HepG2 (cell line): ENCODE measurements around the gene F7. TPM values are rescaled to one million over a fixed set of nuclear protein-coding genes. Genes with fewer than 3 reads are reported as not detected.

Experiments used
- ATAC-seq: fragments of 200-7000 bp; cut with Tn5 transposase; 3 replicates; pipeline ENCODE4 v1.9.1; 2020; ENCODE audit warnings: mild to moderate bottlenecking, moderate library complexity
- BruUV-seq: library from RNA; stranded (reverse); fragments of 400-500 nt; replicated peaks from 2 replicates; lab custom pipeline; 2021; lab: Mats Ljungman, UMichigan
- CTCF ChIA-PET: fragments of 300-600 bp; formaldehyde crosslinking; extraction: SDS; loops from one replicate; lab custom pipeline; 2021; ENCODE audit warnings: low total read pairs, inconsistent platforms, low intra/inter-chr PET ratio; lab: Yijun Ruan, JAX
- POLR2A ChIA-PET: fragments of 350-600 bp; sonication (Branson Sonifier 250); formaldehyde crosslinking; loops from one replicate; lab custom pipeline; 2020; ENCODE audit warnings: antibody characterized with exemption, inconsistent platforms; lab: Yijun Ruan, JAX
- DNase-seq: peaks from one replicate; pipeline ENCODE4 v3.0.0-alpha.2; 2015; ENCODE audit warnings: low spot score
- FAIRE-seq: peaks from 3 replicates; lab custom pipeline; 2011; peaks lifted over from hg19 to GRCh38; lab: Jason Lieb, UNC
- H2AFZ ChIP-seq: one replicate; pipeline ENCODE4 v1.6.1; 2011; ENCODE audit warnings: low read length, inconsistent platforms
- H3K27ac ChIP-seq: fragments of 300-600 bp; 3 replicates; pipeline ENCODE4 v1.8.0; 2011; ENCODE audit warnings: mixed run types, mild to moderate bottlenecking, mixed read lengths, low read length, inconsistent platforms; ENCODE audit not compliant: insufficient read depth; ENCODE audit errors: extremely low read length
- H3K27me3 ChIP-seq, 2 experiments: fragments of 200-600 bp in 1 of 2; 2 replicates in 1 of 2; 3 replicates in 1 of 2; pipeline versions ENCODE4 v1.6.0 to v1.8.0; 2011; ENCODE audit warnings: low read length in 2 of 2, mild to moderate bottlenecking in 2 of 2, moderate library complexity in 2 of 2, inconsistent platforms in 1 of 2; ENCODE audit not compliant: insufficient read depth in 2 of 2, control insufficient read depth in 1 of 2
- H3K36me3 ChIP-seq, 2 experiments: fragments of 200-600 bp in 1 of 2; replicated peaks in 1 of 2; 2 replicates in 1 of 2; 3 replicates in 1 of 2; pipeline versions ENCODE4 v1.5.1 to v1.8.0; 2011; ENCODE audit warnings: low read length in 2 of 2, inconsistent platforms in 1 of 2; ENCODE audit not compliant: insufficient read depth in 2 of 2, control insufficient read depth in 1 of 2
- H3K4me1 ChIP-seq: 2 replicates; pipeline ENCODE4 v1.5.1; 2012; ENCODE audit warnings: low read length, inconsistent platforms; ENCODE audit not compliant: insufficient read depth
- H3K4me2 ChIP-seq: 2 replicates; pipeline ENCODE4 v1.6.0; 2011; ENCODE audit warnings: low read depth, low read length, inconsistent platforms
- H3K4me3 ChIP-seq, 3 experiments: fragments of 200-600 bp in 1 of 3; sonication (generic), shearing (Covaris generic) in 1 of 3; replicated peaks in 1 of 3; 2 replicates each; pipeline ENCODE4 v1.5.1; 2011 to 2016; ENCODE audit warnings: low read length in 3 of 3, inconsistent platforms in 2 of 3, low read depth in 2 of 3, mild to moderate bottlenecking in 2 of 3, control low read depth in 1 of 3, mixed read lengths in 1 of 3; ENCODE audit not compliant: insufficient read depth in 1 of 3
- H3K79me2 ChIP-seq: one replicate; pipeline ENCODE4 v1.6.1; 2011; ENCODE audit warnings: low read length, inconsistent platforms; ENCODE audit not compliant: insufficient read depth
- H3K9ac ChIP-seq: 2 replicates; pipeline ENCODE4 v1.6.0; 2011; ENCODE audit warnings: mild to moderate bottlenecking, low read depth, low read length, inconsistent platforms; ENCODE audit not compliant: insufficient read depth
- H3K9me3 ChIP-seq: 2 replicates; pipeline ENCODE4 v1.5.1; 2012; ENCODE audit warnings: mild to moderate bottlenecking, low read length
- H4K20me1 ChIP-seq: 2 replicates; pipeline ENCODE4 v1.6.0; 2011; ENCODE audit warnings: inconsistent platforms, mild to moderate bottlenecking, low read length, moderate library complexity; ENCODE audit not compliant: insufficient read depth
- FOXC1 ChIP-seq: sonication (generic); formaldehyde crosslinking; IDR thresholded peaks from 2 replicates; pipeline ENCODE4 v1.8.0; 2022; ENCODE audit warnings: mild to moderate bottlenecking, missing genetic modification reagents, borderline replicate concordance
- GTF2F1 ChIP-seq: fragments of 150-350 bp; IDR thresholded peaks from 2 replicates; pipeline ENCODE4 v1.6.1; 2014; ENCODE audit warnings: low read length
- HNF4A ChIP-seq: sonication (generic); formaldehyde crosslinking; IDR thresholded peaks from 2 replicates; pipeline ENCODE4 v1.4.0; 2020; ENCODE audit warnings: missing genetic modification reagents
- KAT2B ChIP-seq: fragments of 150-350 bp; IDR thresholded peaks from 2 replicates; pipeline ENCODE4 v1.6.1; 2014; ENCODE audit warnings: low read depth, low read length, borderline replicate concordance
- MYC ChIP-seq: sonication (generic); formaldehyde crosslinking; IDR thresholded peaks from 2 replicates; pipeline ENCODE4 v1.9.0; 2021; ENCODE audit warnings: missing genetic modification reagents, borderline replicate concordance
- RNF2 ChIP-seq: fragments of 450-650 bp; conservative IDR thresholded peaks from 2 replicates; pipeline ENCODE4 v1.6.1; 2016; ENCODE audit warnings: low read depth
- SRSF1 ChIP-seq: fragments of 200-400 bp; formaldehyde crosslinking; optimal IDR thresholded peaks from 2 replicates; pipeline ENCODE3; 2017; ENCODE audit warnings: mild to moderate bottlenecking, low read depth, low read length, moderate library complexity
- TBX2 ChIP-seq: sonication (generic); formaldehyde crosslinking; IDR thresholded peaks from 2 replicates; pipeline ENCODE4 v1.5.0; 2020; ENCODE audit warnings: missing genetic modification reagents, mild to moderate bottlenecking, borderline replicate concordance
- TP53 ChIP-seq: sonication (generic); formaldehyde crosslinking; conservative IDR thresholded peaks from 2 replicates; pipeline ENCODE4 v1.4.0; 2020; ENCODE audit warnings: missing genetic modification reagents
- XBP1 ChIP-seq: sonication (generic); formaldehyde crosslinking; IDR thresholded peaks from 2 replicates; pipeline ENCODE4 v1.5.0; 2020; ENCODE audit warnings: missing genetic modification reagents
- ZBTB3 ChIP-seq: sonication (generic); formaldehyde crosslinking; IDR thresholded peaks from 2 replicates; pipeline ENCODE4 v1.4.0; 2020; ENCODE audit warnings: low read depth, mild to moderate bottlenecking, moderate library complexity, missing genetic modification reagents, borderline replicate concordance
- ZNF138 ChIP-seq: sonication (generic); formaldehyde crosslinking; IDR thresholded peaks from 2 replicates; pipeline ENCODE4 v1.5.0; 2020; ENCODE audit warnings: mild to moderate bottlenecking, low read depth, missing genetic modification reagents
- ZNF329 ChIP-seq: sonication (generic); formaldehyde crosslinking; IDR thresholded peaks from 2 replicates; pipeline ENCODE4 v1.9.0; 2021; ENCODE audit warnings: low read depth, mild to moderate bottlenecking, missing genetic modification reagents
- ZNF432 ChIP-seq: sonication (generic); formaldehyde crosslinking; IDR thresholded peaks from 2 replicates; pipeline ENCODE4 v1.5.0; 2020; ENCODE audit warnings: missing genetic modification reagents, mild to moderate bottlenecking, borderline replicate concordance
- ZNF441 ChIP-seq: sonication (generic); formaldehyde crosslinking; IDR thresholded peaks from 2 replicates; pipeline ENCODE4 v1.7.0; 2021; ENCODE audit warnings: missing genetic modification reagents, borderline replicate concordance
- ZNF580 ChIP-seq: IDR thresholded peaks from 2 replicates; pipeline ENCODE4 v1.6.1; 2016; ENCODE audit warnings: low read depth, borderline replicate concordance
- ZNF781 ChIP-seq: sonication (generic); formaldehyde crosslinking; IDR thresholded peaks from 2 replicates; pipeline ENCODE4 v1.5.1; 2020; ENCODE audit warnings: borderline replicate concordance, mild to moderate bottlenecking, missing genetic modification reagents; ENCODE audit errors: not compliant biosample characterization
- WGBS: methylation state at CpG from one replicate; pipeline ENCODE4 v1.1.6; 2017; ENCODE audit warnings: low lambda C conversion rate; 5-methylcytosine and 5-hydroxymethylcytosine counted together
- in situ Hi-C: cut with HindIII; loops from 2 replicates; pipeline ENCODE4 v1.10.0; 2017; ENCODE audit warnings: low pct_unique_long_range_greater_than_20kb; ENCODE audit not compliant: extremely low pct_ligation_motif_present
- intact Hi-C: fragments of 100-400 bp; cut with micrococcal nuclease; formaldehyde crosslinking; loops from one replicate; pipeline ENCODE4 v1.10.0; 2022; ENCODE audit not compliant: unreplicated experiment
- polyA plus RNA-seq, 8 experiments: library from polyadenylated mRNA; depleted of rRNA in 3 of 8; stranded (reverse) in 7 of 8; unstranded in 1 of 8; fragments of >200 nt; fragmentation: Illumina TruSeq in 4 of 8; extraction: Trizol in 4 of 8; gene quantifications; 2 replicates each; pipeline versions ENCODE4 v1.2.1 to v1.2.3, GENCODE V29; 2011 to 2016; ENCODE audit warnings: low read depth in 4 of 8, missing spikeins in 1 of 8, mixed read lengths in 1 of 8; ENCODE audit not compliant: insufficient read depth in 1 of 8
- total RNA-seq, 5 experiments: library from RNA; depleted of rRNA; stranded (reverse); fragments of >200 nt; fragmentation: Illumina TruSeq; extraction: Trizol; gene quantifications; 2 replicates each; pipeline ENCODE4 v1.2.3, GENCODE V29; 2016; ENCODE audit warnings: low read depth in 1 of 5

Gene F7
- total and polyA plus RNA-seq, 2 of the 13 experiments (the other 11 are each of a cell fraction or from before 2014, with no cell fraction given) = 12.6 to 26.5 TPM

- intact Hi-C loops (no loop called here), in situ Hi-C loops (no loop called here)
- BruUV-seq = no TSS peak
- Histone ChIP-seq H3K36me3 (peaks cover 9 to 25% of the 10 kb centered on the region in 2 experiments; a peak in 4 of 5 replicates), H3K4me1 (no peaks in the 10 kb centered on the region), H3K27ac (no peak overlapping the region), H3K4me3 (no peak overlapping the region), H3K9me3 (no peaks in the 10 kb centered on the region), H3K79me2 (no peaks in the 10 kb centered on the region), H3K27me3 (no peaks in the 10 kb centered on the region), H2AFZ (no peak overlapping the region), H4K20me1 (no peaks in the 10 kb centered on the region), H3K9ac (no peak overlapping the region), H3K4me2 (no peak overlapping the region)
- DNase-seq (no peak), ATAC-seq (no peak), FAIRE-seq (no peak)
- 78% methylated on average over 14 of the region's 18 CpGs for WGBS
- no peak for TF ChIP-seq FOXC1 (CRISPR knock-in tag)
- TF ChIP-seq TP53 = no peak
- TF ChIP-seq ZNF329 (CRISPR knock-in tag) = no peak
- no peak for TF ChIP-seq ZNF432 (CRISPR knock-in tag)
- TF ChIP-seq RNF2 = no peak
- no peak for TF ChIP-seq ZNF441 (CRISPR knock-in tag)
- no peak for TF ChIP-seq XBP1 (CRISPR knock-in tag)
- no peak for TF ChIP-seq TBX2 (CRISPR knock-in tag)
- TF ChIP-seq ZNF138 (CRISPR knock-in tag) = no peak
- TF ChIP-seq HNF4A (CRISPR knock-in tag) = no peak
- no peak for TF ChIP-seq ZBTB3 (CRISPR knock-in tag)
- no peak for TF ChIP-seq MYC (CRISPR knock-in tag)
- no peak for TF ChIP-seq SRSF1
- no peak for TF ChIP-seq GTF2F1
- TF ChIP-seq KAT2B = no peak
- no peak for TF ChIP-seq ZNF781
- TF ChIP-seq ZNF580 (CRISPR knock-in tag) = no peak
- ChIA-PET CTCF (no interaction called here), POLR2A (no interaction called here)
Measured at GRCh38 chr13:113083402-113084061, 22.1 kb upstream of the F7 start.
